Peyer's patch (tissue), 4 donors: Measurements from ENCODE around the gene AHRR.

Source experiments
- POLR2A ChIP-seq, 2 donors: fragments of 450-650 bp; IDR thresholded peaks; one replicate each; pipeline ENCODE4 v1.5.1; 2017; ENCODE audit warnings: antibody characterized with exemption in 2 of 2, mild to moderate bottlenecking in 2 of 2, moderate library complexity in 2 of 2
- TF ChIP-seq, protein P1 (sequence below), 6 experiments: fragments of 450-650 bp in 4 of 6; fragments of 200-600 bp in 2 of 6; sonication (generic) in 1 of 6; IDR thresholded peaks; one replicate each; pipeline ENCODE4 v1.5.1; 2017 to 2019; ENCODE audit warnings: antibody characterized with exemption in 6 of 6, mild to moderate bottlenecking in 3 of 6, moderate library complexity in 1 of 6

DNA sequence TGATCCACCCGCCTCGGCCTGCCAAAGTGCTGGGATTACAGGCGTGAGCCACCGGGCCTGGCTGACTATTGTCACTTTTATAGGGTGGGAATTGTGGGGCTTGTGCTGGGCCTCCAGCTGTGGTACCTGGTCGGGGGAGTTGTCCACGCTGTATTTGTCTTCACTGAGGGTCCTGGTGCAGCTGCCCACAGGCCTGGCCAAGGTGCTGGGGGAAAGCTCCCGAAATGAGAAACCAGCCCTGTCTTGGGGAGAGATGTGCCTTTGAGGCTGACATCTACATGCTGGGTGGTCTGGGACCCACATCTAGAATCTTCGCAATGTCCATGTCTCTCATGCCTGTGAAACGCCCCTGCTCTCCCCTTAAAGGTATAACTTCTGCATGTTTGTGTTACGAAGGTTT, 124.1 kb downstream of the AHRR start:
- TF ChIP-seq, protein P1, sequence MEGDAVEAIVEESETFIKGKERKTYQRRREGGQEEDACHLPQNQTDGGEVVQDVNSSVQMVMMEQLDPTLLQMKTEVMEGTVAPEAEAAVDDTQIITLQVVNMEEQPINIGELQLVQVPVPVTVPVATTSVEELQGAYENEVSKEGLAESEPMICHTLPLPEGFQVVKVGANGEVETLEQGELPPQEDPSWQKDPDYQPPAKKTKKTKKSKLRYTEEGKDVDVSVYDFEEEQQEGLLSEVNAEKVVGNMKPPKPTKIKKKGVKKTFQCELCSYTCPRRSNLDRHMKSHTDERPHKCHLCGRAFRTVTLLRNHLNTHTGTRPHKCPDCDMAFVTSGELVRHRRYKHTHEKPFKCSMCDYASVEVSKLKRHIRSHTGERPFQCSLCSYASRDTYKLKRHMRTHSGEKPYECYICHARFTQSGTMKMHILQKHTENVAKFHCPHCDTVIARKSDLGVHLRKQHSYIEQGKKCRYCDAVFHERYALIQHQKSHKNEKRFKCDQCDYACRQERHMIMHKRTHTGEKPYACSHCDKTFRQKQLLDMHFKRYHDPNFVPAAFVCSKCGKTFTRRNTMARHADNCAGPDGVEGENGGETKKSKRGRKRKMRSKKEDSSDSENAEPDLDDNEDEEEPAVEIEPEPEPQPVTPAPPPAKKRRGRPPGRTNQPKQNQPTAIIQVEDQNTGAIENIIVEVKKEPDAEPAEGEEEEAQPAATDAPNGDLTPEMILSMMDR (IDR thresholded peaks at IDR 0.05): no peak
- no peak for TF ChIP-seq POLR2A (IDR thresholded peaks at IDR 0.05)
